Activated T-cell treated with anti-CD3 and anti-CD28 coated beads, Interleukin-2, amount 50 U/mL, for 72 hours (primary cell): ENCODE measurements around the gene FRMD1. TPM values are rescaled to one million over a fixed set of nuclear protein-coding genes. Genes with fewer than 3 reads are reported as not detected.

Experiments
- ATAC-seq, 2 donors: fragments of 150-1000 bp; cut with Tn5 transposase; replicated peaks in 1 of 2; 2 replicates each; pipeline ENCODE4 v1.10.0; 2021; ENCODE audit warnings: moderate library complexity in 2 of 2, mild to moderate bottlenecking in 1 of 2
- DNase-seq, 2 donors: peaks; one replicate each; pipeline ENCODE4 v3.0.0; 2021 to 2022; ENCODE audit warnings: mixed read lengths in 1 of 2
- H3K27ac Mint-ChIP-seq: one replicate; pipeline ENCODE4 v1.8.0; 2022; ENCODE audit warnings: mild to moderate bottlenecking, moderate library complexity, mixed read lengths
- H3K27me3 Mint-ChIP-seq: one replicate; pipeline ENCODE4 v1.8.0; 2022; ENCODE audit warnings: low read depth, mixed read lengths
- H3K36me3 Mint-ChIP-seq, 2 donors: one replicate each; pipeline ENCODE4 v1.8.0; 2022; ENCODE audit warnings: mixed read lengths in 2 of 2, mild to moderate bottlenecking in 1 of 2; ENCODE audit not compliant: insufficient read depth in 2 of 2
- H3K4me1 Mint-ChIP-seq: one replicate; pipeline ENCODE4 v1.8.0; 2022; ENCODE audit warnings: low read depth, mixed read lengths
- H3K4me3 Mint-ChIP-seq, 2 donors: one replicate each; pipeline ENCODE4 v1.8.0; 2022; ENCODE audit warnings: mild to moderate bottlenecking in 2 of 2, mixed read lengths in 2 of 2, moderate library complexity in 2 of 2
- H3K9me3 Mint-ChIP-seq, 2 donors: one replicate each; pipeline ENCODE4 v1.8.0; 2022; ENCODE audit warnings: mixed read lengths in 2 of 2
- total RNA-seq, 2 donors: library from RNA; stranded (reverse); gene quantifications; one replicate each; pipeline ENCODE4 v1.2.3, GENCODE V29; 2022

Gene FRMD1
- total RNA-seq, 2 donors from 2014 or later = 0.05 to 0.09 TPM

GRCh38 chr6:168041928-168042327 is 37.1 kb downstream of the FRMD1 start:
- peaks cover 4 to 15% of the 10 kb centered on the region in 2 donors for H3K36me3 Mint-ChIP-seq
- H3K27ac Mint-ChIP-seq = no peak overlapping the region
- DNase-seq (no peak), ATAC-seq (no peak)
- H3K27me3 Mint-ChIP-seq = no peaks in the 10 kb centered on the region
- H3K4me3 Mint-ChIP-seq = no peak overlapping the region
- peaks cover 0 to 2% of the 10 kb centered on the region in 2 donors for H3K9me3 Mint-ChIP-seq
- H3K4me1 Mint-ChIP-seq = no peaks in the 10 kb centered on the region

- Mint-ChIP-seq H3K4me3 (no peak overlapping the region), H3K27me3 (peaks cover 6% of the 10 kb centered on the region), H3K9me3 (peaks cover 0 to 2% of the 10 kb centered on the region in 2 donors), H3K36me3 (peaks cover 5 to 18% of the 10 kb centered on the region in 2 donors), H3K4me1 (peaks cover 5% of the 10 kb centered on the region), H3K27ac (no peak overlapping the region)
- DNase-seq (no peak), ATAC-seq (no peak)
Observed at GRCh38 chr6:168040856-168041496, 38.0 kb downstream of the FRMD1 start.

GRCh38 chr6:168039849-168040248 is 39.2 kb downstream of the FRMD1 start:
- Mint-ChIP-seq H3K27ac (no peak overlapping the region), H3K27me3 (peaks cover 15% of the 10 kb centered on the region), H3K9me3 (peaks cover 0 to 2% of the 10 kb centered on the region in 2 donors), H3K4me3 (no peak overlapping the region), H3K36me3 (peaks cover 5 to 22% of the 10 kb centered on the region in 2 donors), H3K4me1 (peaks cover 10% of the 10 kb centered on the region)
- ATAC-seq = no peak
- no peak for DNase-seq

GRCh38 chr6:168039301-168039700 is 39.7 kb downstream of the FRMD1 start:
- H3K4me1 Mint-ChIP-seq = peaks cover 10% of the 10 kb centered on the region
- H3K9me3 Mint-ChIP-seq = peaks cover 0 to 2% of the 10 kb centered on the region in 2 donors
- ATAC-seq = no peak
- H3K4me3 Mint-ChIP-seq = no peak overlapping the region
- peaks cover 5 to 22% of the 10 kb centered on the region in 2 donors for H3K36me3 Mint-ChIP-seq
- no peak overlapping the region for H3K27ac Mint-ChIP-seq
- no peak for DNase-seq
- peaks cover 21% of the 10 kb centered on the region for H3K27me3 Mint-ChIP-seq

GRCh38 chr6:168038576-168039140 is 40.4 kb downstream of the FRMD1 start:
- H3K4me3 Mint-ChIP-seq = no peak overlapping the region
- no peak overlapping the region for H3K27ac Mint-ChIP-seq
- H3K4me1 Mint-ChIP-seq = peaks cover 10% of the 10 kb centered on the region
- ATAC-seq (no peak), DNase-seq (no peak)
- H3K27me3 Mint-ChIP-seq = peaks cover 25% of the 10 kb centered on the region
- H3K9me3 Mint-ChIP-seq = peaks cover 2% of the 10 kb centered on the region in 2 donors
- H3K36me3 Mint-ChIP-seq = peaks cover 5 to 22% of the 10 kb centered on the region in 2 donors

GRCh38 chr6:168037856-168038255 is 41.2 kb downstream of the FRMD1 start:
- ATAC-seq = no peak
- Mint-ChIP-seq H3K27ac (no peak overlapping the region), H3K4me3 (no peak overlapping the region), H3K36me3 (peaks cover 5 to 22% of the 10 kb centered on the region in 2 donors), H3K27me3 (peaks cover 29% of the 10 kb centered on the region), H3K4me1 (peaks cover 10% of the 10 kb centered on the region), H3K9me3 (peaks cover 2 to 3% of the 10 kb centered on the region in 2 donors)
- DNase-seq = no peak

GRCh38 chr6:168037242-168037641 is 41.8 kb downstream of the FRMD1 start:
- peaks cover 2 to 3% of the 10 kb centered on the region in 2 donors for H3K9me3 Mint-ChIP-seq
- H3K27me3 Mint-ChIP-seq = peaks cover 29% of the 10 kb centered on the region
- no peak overlapping the region for H3K27ac Mint-ChIP-seq
- peaks cover 5 to 20% of the 10 kb centered on the region in 2 donors for H3K36me3 Mint-ChIP-seq
- H3K4me1 Mint-ChIP-seq = peaks cover 10% of the 10 kb centered on the region
- ATAC-seq (no peak), DNase-seq (no peak)
- H3K4me3 Mint-ChIP-seq = no peak overlapping the region

- Mint-ChIP-seq H3K27ac (no peak overlapping the region), H3K9me3 (peaks cover 2 to 3% of the 10 kb centered on the region in 2 donors), H3K27me3 (peaks cover 29% of the 10 kb centered on the region), H3K4me3 (peak overlapping the region; percentile 43 to 81), H3K4me1 (peaks cover 10% of the 10 kb centered on the region), H3K36me3 (peaks cover 5 to 20% of the 10 kb centered on the region in 2 donors)
- peak; percentile 8 to 20 for DNase-seq
- peak; percentile 79 to 82 for ATAC-seq
Observed at GRCh38 chr6:168035661-168036545, 43.1 kb downstream of the FRMD1 start.

- H3K9me3 Mint-ChIP-seq = peaks cover 2 to 3% of the 10 kb centered on the region in 2 donors
- peaks cover 5 to 17% of the 10 kb centered on the region in 2 donors for H3K36me3 Mint-ChIP-seq
- ATAC-seq = no peak
- H3K4me1 Mint-ChIP-seq = peaks cover 10% of the 10 kb centered on the region
- H3K27me3 Mint-ChIP-seq = peaks cover 29% of the 10 kb centered on the region
- no peak for DNase-seq
- no peak overlapping the region for H3K27ac Mint-ChIP-seq
- peak overlapping the region; percentile 49 to 81 for H3K4me3 Mint-ChIP-seq
Observed at GRCh38 chr6:168035098-168035660, 43.8 kb downstream of the FRMD1 start.

GRCh38 chr6:168034537-168034936 is 44.5 kb downstream of the FRMD1 start:
- Mint-ChIP-seq H3K27ac (no peak overlapping the region), H3K4me3 (peak overlapping the region in 1 of 2 donors; percentile 49), H3K27me3 (peaks cover 29% of the 10 kb centered on the region), H3K36me3 (peaks cover 5 to 13% of the 10 kb centered on the region in 2 donors), H3K9me3 (peaks cover 2 to 3% of the 10 kb centered on the region in 2 donors), H3K4me1 (peaks cover 10% of the 10 kb centered on the region)
- DNase-seq (no peak), ATAC-seq (no peak)

- DNase-seq (no peak), ATAC-seq (no peak)
- Mint-ChIP-seq H3K4me1 (peaks cover 10% of the 10 kb centered on the region), H3K9me3 (peaks cover 2 to 3% of the 10 kb centered on the region in 2 donors), H3K36me3 (peaks cover 5 to 12% of the 10 kb centered on the region in 2 donors), H3K4me3 (no peak overlapping the region), H3K27me3 (peaks cover 29% of the 10 kb centered on the region), H3K27ac (no peak overlapping the region)
Observed at GRCh38 chr6:168033791-168034190, 45.2 kb downstream of the FRMD1 start.

- Mint-ChIP-seq H3K4me1 (peaks cover 10% of the 10 kb centered on the region), H3K4me3 (no peak overlapping the region), H3K9me3 (peaks cover 0 to 3% of the 10 kb centered on the region in 2 donors), H3K27ac (no peak overlapping the region), H3K27me3 (peaks cover 29% of the 10 kb centered on the region), H3K36me3 (peaks cover 1 to 8% of the 10 kb centered on the region in 2 donors)
- DNase-seq (no peak), ATAC-seq (no peak)
Observed at GRCh38 chr6:168032005-168032760, 46.8 kb downstream of the FRMD1 start.
